Ishikawa (cell line): ENCODE results near the gene DEPDC7.

Source experiments
- CEBPB ChIP-seq: IDR thresholded peaks from 2 replicates; pipeline ENCODE4 v1.6.1; 2012
- CREB1 ChIP-seq: IDR thresholded peaks from 2 replicates; pipeline ENCODE4 v1.6.1; 2012; ENCODE audit warnings: low read depth
- EGR1 ChIP-seq: IDR thresholded peaks from 2 replicates; pipeline ENCODE4 v1.6.1; 2012
- EP300 ChIP-seq: IDR thresholded peaks from 2 replicates; pipeline ENCODE4 v1.6.1; 2012; ENCODE audit warnings: borderline replicate concordance
- FOXM1 ChIP-seq: IDR thresholded peaks from 2 replicates; pipeline ENCODE4 v1.6.1; 2012; ENCODE audit warnings: low read depth, borderline replicate concordance
- MAX ChIP-seq: IDR thresholded peaks from 2 replicates; pipeline ENCODE4 v1.6.1; 2012
- NFIC ChIP-seq: IDR thresholded peaks from 2 replicates; pipeline ENCODE4 v1.6.1; 2012
- RAD21 ChIP-seq: IDR thresholded peaks from 2 replicates; pipeline ENCODE4 v1.6.1; 2012; ENCODE audit warnings: low read depth
- TAF1 ChIP-seq: IDR thresholded peaks from 2 replicates; pipeline ENCODE4 v1.6.1; 2012; ENCODE audit warnings: low read depth, mild to moderate bottlenecking
- TCF12 ChIP-seq: IDR thresholded peaks from 2 replicates; pipeline ENCODE4 v1.6.1; 2012; ENCODE audit warnings: low read depth
- TEAD4 ChIP-seq: IDR thresholded peaks from 2 replicates; pipeline ENCODE4 v1.6.1; 2012
- USF1 ChIP-seq: IDR thresholded peaks from 2 replicates; pipeline ENCODE4 v1.6.1; 2012
- YY1 ChIP-seq: IDR thresholded peaks from 2 replicates; pipeline ENCODE4 v1.6.1; 2012; ENCODE audit warnings: low read depth
- ZBTB7A ChIP-seq: IDR thresholded peaks from 2 replicates; pipeline ENCODE4 v1.6.1; 2012; ENCODE audit warnings: low read depth
- TF ChIP-seq, protein P1 (sequence below): IDR thresholded peaks from 2 replicates; pipeline ENCODE4 v1.6.1; 2012; ENCODE audit warnings: low read depth, mild to moderate bottlenecking

Gene DEPDC7

DNA sequence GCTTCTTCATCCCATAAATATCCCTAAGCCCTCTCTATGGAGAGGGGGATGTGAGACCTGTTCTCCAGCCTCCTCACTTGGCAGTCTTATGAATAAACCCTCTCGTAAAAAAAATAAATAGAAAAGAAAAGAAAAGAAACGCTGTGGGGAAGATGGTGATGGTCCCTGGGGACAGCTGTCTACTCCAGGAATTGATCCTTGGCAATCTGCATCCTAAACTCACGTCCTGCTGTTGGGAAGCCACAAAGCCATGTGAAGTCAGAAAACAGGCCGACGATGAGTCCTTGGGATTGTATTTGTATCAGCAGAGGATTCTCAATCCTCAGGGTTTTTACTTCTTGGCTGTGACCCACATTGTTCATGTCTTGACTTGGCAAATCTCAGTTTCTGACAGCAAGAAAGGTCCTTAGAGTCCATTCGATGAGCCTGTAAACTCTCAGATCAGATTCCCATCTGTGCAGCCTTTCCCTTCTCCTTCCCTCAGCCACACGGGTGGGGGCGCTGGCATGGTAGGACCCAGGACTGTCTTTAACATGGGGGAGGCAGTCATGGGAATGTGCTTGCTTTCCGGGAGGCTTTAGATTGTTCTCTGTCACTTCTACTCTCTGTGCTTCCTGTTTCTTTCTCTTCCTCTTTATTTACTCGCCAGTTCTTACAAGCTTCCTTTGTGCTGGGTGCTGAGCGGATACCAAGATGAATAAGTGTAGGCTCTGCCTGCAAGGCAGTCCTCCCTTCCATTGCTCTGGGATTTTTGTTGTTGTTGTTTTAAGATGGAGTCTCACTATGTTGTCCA, 48.6 kb downstream of the DEPDC7 start:
- TF ChIP-seq CREB1 (no peak), RAD21 (no peak), MAX (no peak), ZBTB7A (no peak), TCF12 (no peak), YY1 (no peak), FOXM1 (no peak), USF1 (no peak), NFIC (no peak), EP300 (no peak), TAF1 (no peak), TEAD4 (no peak), CEBPB (no peak), EGR1 (no peak)
- TF ChIP-seq, protein P1, sequence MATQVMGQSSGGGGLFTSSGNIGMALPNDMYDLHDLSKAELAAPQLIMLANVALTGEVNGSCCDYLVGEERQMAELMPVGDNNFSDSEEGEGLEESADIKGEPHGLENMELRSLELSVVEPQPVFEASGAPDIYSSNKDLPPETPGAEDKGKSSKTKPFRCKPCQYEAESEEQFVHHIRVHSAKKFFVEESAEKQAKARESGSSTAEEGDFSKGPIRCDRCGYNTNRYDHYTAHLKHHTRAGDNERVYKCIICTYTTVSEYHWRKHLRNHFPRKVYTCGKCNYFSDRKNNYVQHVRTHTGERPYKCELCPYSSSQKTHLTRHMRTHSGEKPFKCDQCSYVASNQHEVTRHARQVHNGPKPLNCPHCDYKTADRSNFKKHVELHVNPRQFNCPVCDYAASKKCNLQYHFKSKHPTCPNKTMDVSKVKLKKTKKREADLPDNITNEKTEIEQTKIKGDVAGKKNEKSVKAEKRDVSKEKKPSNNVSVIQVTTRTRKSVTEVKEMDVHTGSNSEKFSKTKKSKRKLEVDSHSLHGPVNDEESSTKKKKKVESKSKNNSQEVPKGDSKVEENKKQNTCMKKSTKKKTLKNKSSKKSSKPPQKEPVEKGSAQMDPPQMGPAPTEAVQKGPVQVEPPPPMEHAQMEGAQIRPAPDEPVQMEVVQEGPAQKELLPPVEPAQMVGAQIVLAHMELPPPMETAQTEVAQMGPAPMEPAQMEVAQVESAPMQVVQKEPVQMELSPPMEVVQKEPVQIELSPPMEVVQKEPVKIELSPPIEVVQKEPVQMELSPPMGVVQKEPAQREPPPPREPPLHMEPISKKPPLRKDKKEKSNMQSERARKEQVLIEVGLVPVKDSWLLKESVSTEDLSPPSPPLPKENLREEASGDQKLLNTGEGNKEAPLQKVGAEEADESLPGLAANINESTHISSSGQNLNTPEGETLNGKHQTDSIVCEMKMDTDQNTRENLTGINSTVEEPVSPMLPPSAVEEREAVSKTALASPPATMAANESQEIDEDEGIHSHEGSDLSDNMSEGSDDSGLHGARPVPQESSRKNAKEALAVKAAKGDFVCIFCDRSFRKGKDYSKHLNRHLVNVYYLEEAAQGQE: no peak

- TF ChIP-seq TCF12 (no peak), TAF1 (no peak), TEAD4 (no peak), ZBTB7A (no peak), NFIC (no peak), USF1 (no peak), CREB1 (no peak), EP300 (no peak), EGR1 (no peak), YY1 (no peak), CEBPB (no peak), RAD21 (no peak), FOXM1 (no peak), MAX (no peak)
- TF ChIP-seq, protein P1: no peak
These were observed 49.2 kb downstream of the DEPDC7 start for GRCh38 chr11:33064866-33065265.

DNA sequence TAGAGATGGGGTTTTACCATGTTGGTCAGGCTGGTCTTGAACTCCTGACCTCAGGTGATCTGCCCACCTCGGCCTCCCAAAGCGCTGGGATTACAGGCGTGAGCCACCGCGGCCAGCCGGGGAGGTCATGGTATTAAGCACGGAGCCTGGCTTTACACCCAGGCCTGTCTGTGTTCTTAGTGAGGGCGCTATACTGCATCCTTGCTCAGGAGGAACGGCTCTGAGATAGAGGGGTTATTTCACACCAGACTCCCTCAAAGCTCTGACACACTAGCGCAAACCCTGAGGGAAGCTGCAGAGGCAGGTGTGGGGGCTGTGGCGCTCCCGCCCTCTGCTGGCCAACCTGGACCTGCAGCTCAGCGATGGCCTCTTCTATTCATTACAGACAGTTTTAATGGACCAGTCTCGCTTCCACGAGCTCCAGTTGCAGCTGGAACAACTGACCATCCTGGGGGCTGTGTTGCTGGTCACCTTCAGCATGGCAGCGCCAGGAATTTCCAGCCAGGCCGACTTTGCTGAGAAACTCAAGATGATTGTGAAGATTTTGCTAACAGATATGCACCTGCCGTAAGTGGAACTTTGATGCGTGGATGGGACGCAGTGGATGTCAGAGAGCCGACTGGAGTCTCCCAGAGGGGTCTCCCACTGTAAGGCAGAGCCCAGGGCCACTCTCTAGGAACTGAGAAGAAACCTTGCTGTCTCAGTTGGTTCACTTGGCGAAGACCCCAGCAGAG, 49.9 kb downstream of the DEPDC7 start:
- TF ChIP-seq USF1 (no peak), RAD21 (peak; percentile 95)

DNA sequence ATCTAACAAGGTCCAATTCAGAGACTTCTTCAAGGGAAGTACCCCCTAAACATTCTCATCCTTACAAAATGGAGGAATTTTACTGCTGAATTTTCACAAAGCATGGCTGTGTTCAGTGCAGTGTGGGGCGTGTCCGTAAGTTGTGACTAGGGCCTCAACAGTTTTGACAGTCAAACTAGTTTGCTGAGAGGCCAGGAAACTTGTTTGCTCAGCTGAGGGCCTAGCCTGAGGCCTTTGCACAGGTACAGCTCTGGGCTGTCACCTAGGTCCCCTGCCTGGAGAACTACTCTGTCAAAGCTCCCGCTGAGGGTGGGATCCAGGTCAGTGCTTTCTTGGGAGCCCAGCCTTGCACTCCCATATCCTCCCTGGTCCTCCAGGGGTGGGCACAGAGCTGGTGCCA, 51.6 kb downstream of the DEPDC7 start:
- TF ChIP-seq TAF1: no peak
- TF ChIP-seq RAD21: no peak
- TF ChIP-seq TEAD4: no peak
- TF ChIP-seq, protein P1: no peak
- no peak for TF ChIP-seq USF1
